Keratinocyte (primary cell): Measurements from ENCODE around the gene LEUTX. TPM values are rescaled to one million over a fixed set of nuclear protein-coding genes. Genes with fewer than 3 reads are reported as not detected.

Experiments
- DNase-seq: peaks from one replicate; pipeline ENCODE4 v3.0.0-alpha.2; 2011; ENCODE audit warnings: low read depth, missing footprints, low spot score
- FAIRE-seq: peaks from 2 replicates; lab custom pipeline; 2011; peaks lifted over from hg19 to GRCh38; lab: Jason Lieb, UNC
- H2AFZ ChIP-seq: 2 replicates; pipeline ENCODE4 v1.6.0; 2012; ENCODE audit warnings: low read length, control low read depth, inconsistent platforms; ENCODE audit not compliant: control insufficient read depth
- H3K27ac ChIP-seq: 2 replicates; pipeline ENCODE4 v1.5.1; 2011; ENCODE audit warnings: low read length; ENCODE audit not compliant: control insufficient read depth, insufficient read depth
- H3K27me3 ChIP-seq: 3 replicates; pipeline ENCODE4 v1.6.0; 2011; ENCODE audit warnings: low read length; ENCODE audit not compliant: control insufficient read depth, insufficient read depth; ENCODE audit errors: extremely low read depth
- H3K36me3 ChIP-seq, 2 experiments: 2 replicates in 1 of 2; 3 replicates in 1 of 2; pipeline ENCODE4 v1.5.1; 2011; ENCODE audit warnings: low read length in 2 of 2, mild to moderate bottlenecking in 1 of 2; ENCODE audit not compliant: control insufficient read depth in 2 of 2, insufficient read depth in 2 of 2; ENCODE audit errors: extremely low read depth in 1 of 2
- H3K4me1 ChIP-seq: 3 replicates; pipeline ENCODE4 v1.5.1; 2011; ENCODE audit warnings: low read length; ENCODE audit not compliant: control insufficient read depth, insufficient read depth; ENCODE audit errors: extremely low read depth
- H3K4me2 ChIP-seq: 3 replicates; pipeline ENCODE4 v1.6.0; 2011; ENCODE audit warnings: low read depth, low read length; ENCODE audit not compliant: control insufficient read depth, insufficient read depth; ENCODE audit errors: extremely low read depth
- H3K4me3 ChIP-seq, 3 experiments: fragments of 200-600 bp in 1 of 3; sonication (generic) in 1 of 3; 2 replicates in 2 of 3; 3 replicates in 1 of 3; pipeline ENCODE4 v1.5.1; 2011 to 2016; ENCODE audit warnings: low read length in 3 of 3, mild to moderate bottlenecking in 3 of 3, control low read depth in 2 of 3, inconsistent platforms in 1 of 3, low read depth in 1 of 3, mixed read lengths in 1 of 3, mixed run types in 1 of 3, moderate library complexity in 1 of 3; ENCODE audit not compliant: control insufficient read depth in 2 of 3, insufficient read depth in 2 of 3; ENCODE audit errors: extremely low read depth in 1 of 3
- H3K79me2 ChIP-seq: 2 replicates; pipeline ENCODE4 v1.6.0; 2012; ENCODE audit warnings: low read length; ENCODE audit not compliant: control insufficient read depth, insufficient read depth
- H3K9ac ChIP-seq: 3 replicates; pipeline ENCODE4 v1.6.0; 2011; ENCODE audit warnings: low read length; ENCODE audit not compliant: control insufficient read depth, insufficient read depth; ENCODE audit errors: extremely low read depth
- H3K9me1 ChIP-seq: 3 replicates; pipeline ENCODE4 v1.6.0; 2011; ENCODE audit warnings: low read length; ENCODE audit not compliant: control insufficient read depth, insufficient read depth; ENCODE audit errors: extremely low read depth
- H3K9me3 ChIP-seq: 2 replicates; pipeline ENCODE4 v1.5.1; 2012; ENCODE audit warnings: low read depth, low read length; ENCODE audit not compliant: control insufficient read depth
- H4K20me1 ChIP-seq: 3 replicates; pipeline ENCODE4 v1.6.0; 2011; ENCODE audit warnings: low read length; ENCODE audit not compliant: control insufficient read depth, insufficient read depth; ENCODE audit errors: extremely low read depth
- EZH2 ChIP-seq: IDR thresholded peaks from one replicate; pipeline ENCODE4 v1.6.1; 2012; ENCODE audit warnings: inconsistent platforms, mild to moderate bottlenecking, low read length, moderate library complexity
- dilution Hi-C: fragments of 300-500 bp; cut with MboI; formaldehyde crosslinking; loops from one replicate; pipeline ENCODE4 v1.7.0; 2020; ENCODE audit warnings: low sequenced_read_pairs; ENCODE audit not compliant: extremely low pct_ligation_motif_present
- polyA plus RNA-seq, 5 experiments: library from polyadenylated mRNA; depleted of rRNA in 3 of 5; stranded (reverse) in 3 of 5; stranded (forward) in 1 of 5; unstranded in 1 of 5; fragments of >200 nt; gene quantifications; 1 replicate in 1 of 5; 2 replicates in 3 of 5; 3 replicates in 1 of 5; pipeline versions ENCODE4 v1.2.1 to v1.2.3, GENCODE V29; 2011 to 2012; ENCODE audit warnings: missing spikeins in 2 of 5, low read depth in 1 of 5, low replicate concordance in 1 of 5
- TF ChIP-seq, protein P1 (sequence below), 3 experiments: IDR thresholded peaks in 1 of 3; conservative IDR thresholded peaks in 1 of 3; optimal IDR thresholded peaks in 1 of 3; 2 replicates in 2 of 3; 3 replicates in 1 of 3; pipeline versions ENCODE3 to v1.5.1; 2011; ENCODE audit warnings: low read length in 3 of 3, mild to moderate bottlenecking in 3 of 3, moderate library complexity in 2 of 3, control low read depth in 1 of 3, inconsistent platforms in 1 of 3; ENCODE audit not compliant: insufficient read depth in 2 of 3; ENCODE audit errors: extremely low read depth in 1 of 3

The LEUTX gene
- polyA plus RNA-seq, 1 donor (not counting 4 experiments of a cell fraction or from before 2014, with no cell fraction given), result not detected

- H4K20me1 ChIP-seq, result no peaks in the 10 kb centered on the region
- no peak for TF ChIP-seq EZH2
- TF ChIP-seq, protein P1, sequence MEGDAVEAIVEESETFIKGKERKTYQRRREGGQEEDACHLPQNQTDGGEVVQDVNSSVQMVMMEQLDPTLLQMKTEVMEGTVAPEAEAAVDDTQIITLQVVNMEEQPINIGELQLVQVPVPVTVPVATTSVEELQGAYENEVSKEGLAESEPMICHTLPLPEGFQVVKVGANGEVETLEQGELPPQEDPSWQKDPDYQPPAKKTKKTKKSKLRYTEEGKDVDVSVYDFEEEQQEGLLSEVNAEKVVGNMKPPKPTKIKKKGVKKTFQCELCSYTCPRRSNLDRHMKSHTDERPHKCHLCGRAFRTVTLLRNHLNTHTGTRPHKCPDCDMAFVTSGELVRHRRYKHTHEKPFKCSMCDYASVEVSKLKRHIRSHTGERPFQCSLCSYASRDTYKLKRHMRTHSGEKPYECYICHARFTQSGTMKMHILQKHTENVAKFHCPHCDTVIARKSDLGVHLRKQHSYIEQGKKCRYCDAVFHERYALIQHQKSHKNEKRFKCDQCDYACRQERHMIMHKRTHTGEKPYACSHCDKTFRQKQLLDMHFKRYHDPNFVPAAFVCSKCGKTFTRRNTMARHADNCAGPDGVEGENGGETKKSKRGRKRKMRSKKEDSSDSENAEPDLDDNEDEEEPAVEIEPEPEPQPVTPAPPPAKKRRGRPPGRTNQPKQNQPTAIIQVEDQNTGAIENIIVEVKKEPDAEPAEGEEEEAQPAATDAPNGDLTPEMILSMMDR (optimal IDR thresholded peaks at IDR 0.05 in 1 of 3, IDR thresholded peaks at IDR 0.05 in 1 of 3, conservative IDR thresholded peaks at IDR 0.05 in 1 of 3; ENCODE audit: extremely low read depth in 1 of 3, insufficient read depth in 2 of 3, low read length in 3 of 3), result peak; percentile 69 to 78 (median 75)
- FAIRE-seq (peak; percentile 77), DNase-seq (peak; percentile 7)
- no peak overlapping the region for H3K27ac ChIP-seq
- H3K27me3 ChIP-seq, result no peaks in the 10 kb centered on the region
- no peak overlapping the region for H3K4me2 ChIP-seq
- H3K4me1 ChIP-seq, result no peaks in the 10 kb centered on the region
- H3K4me3 ChIP-seq, result no peak overlapping the region
- no peak overlapping the region for H3K9ac ChIP-seq
- no peaks in the 10 kb centered on the region for H3K79me2 ChIP-seq
- dilution Hi-C loops, result no loop called here
- H3K36me3 ChIP-seq, result no peaks in the 10 kb centered on the region
- H3K9me3 ChIP-seq, result no peaks in the 10 kb centered on the region
- no peak overlapping the region for H2AFZ ChIP-seq
- H3K9me1 ChIP-seq, result no peaks in the 10 kb centered on the region
Measured at GRCh38 chr19:39765091-39766076, 13.3 kb upstream of the LEUTX start.

GRCh38 chr19:39768334-39768733 is 10.3 kb upstream of the LEUTX start:
- no peaks in the 10 kb centered on the region for H3K79me2 ChIP-seq
- dilution Hi-C loops, result no loop called here
- H3K27me3 ChIP-seq, result no peaks in the 10 kb centered on the region
- H2AFZ ChIP-seq, result no peak overlapping the region
- no peak overlapping the region for H3K4me2 ChIP-seq
- no peak for TF ChIP-seq EZH2
- TF ChIP-seq, protein P1 (optimal IDR thresholded peaks at IDR 0.05 in 1 of 3, IDR thresholded peaks at IDR 0.05 in 1 of 3, conservative IDR thresholded peaks at IDR 0.05 in 1 of 3; ENCODE audit: extremely low read depth in 1 of 3, insufficient read depth in 2 of 3, low read length in 3 of 3), result no peak
- FAIRE-seq (no peak), DNase-seq (no peak)
- no peak overlapping the region for H3K9ac ChIP-seq
- no peaks in the 10 kb centered on the region for H3K4me1 ChIP-seq
- no peaks in the 10 kb centered on the region for H3K36me3 ChIP-seq
- H3K27ac ChIP-seq, result no peak overlapping the region
- H3K4me3 ChIP-seq, result no peak overlapping the region
- no peaks in the 10 kb centered on the region for H4K20me1 ChIP-seq
- H3K9me3 ChIP-seq, result no peaks in the 10 kb centered on the region
- H3K9me1 ChIP-seq, result no peaks in the 10 kb centered on the region
